A549 (cell line): Measurements from ENCODE around the gene FOXR1. TPM values are rescaled to one million over a fixed set of nuclear protein-coding genes. Genes with fewer than 3 reads are reported as not detected.
"Not testable (repeated sequence)": the region's sequence is repeated elsewhere in the genome, so short reads cannot be mapped to it uniquely, and the experiment has no call there.

Source experiments
- ATAC-seq, 2 experiments: fragments of 200-7000 bp in 1 of 2; fragments of >200 bp in 1 of 2; cut with Nextera tagmentation in 1 of 2; cut with Tn5 transposase in 1 of 2; 3 replicates each; pipeline versions ENCODE4 v1.8.0 to v1.9.1; 2018 to 2020; ENCODE audit warnings: mild to moderate bottlenecking in 1 of 2, moderate library complexity in 1 of 2
- CTCF ChIA-PET: fragments of 300-600 bp; sonication (Branson Sonifier 250); formaldehyde crosslinking; extraction: SDS; loops from one replicate; lab custom pipeline; 2021; ENCODE audit warnings: antibody characterized with exemption, inconsistent platforms; lab: Yijun Ruan, JAX
- POLR2A ChIA-PET: fragments of 350-600 bp; formaldehyde crosslinking; extraction: SDS; loops from one replicate; lab custom pipeline; 2021; ENCODE audit warnings: antibody characterized with exemption, inconsistent platforms; lab: Yijun Ruan, JAX
- DNase-seq, 2 experiments: peaks; one replicate each; pipeline versions ENCODE4 v3.0.0 to v3.0.0-alpha.2; 2011 to 2016; ENCODE audit warnings: low read depth in 1 of 2, low spot score in 1 of 2
- FAIRE-seq: peaks from 2 replicates; lab custom pipeline; 2011; peaks lifted over from hg19 to GRCh38; lab: Jason Lieb, UNC
- H3K27ac ChIP-seq, 2 experiments: fragments of >200 bp; sonication (Bioruptor Twin); formaldehyde crosslinking; 3 replicates each; pipeline ENCODE4 v1.5.1; 2016 to 2017
- H3K4me1 ChIP-seq: fragments of >200 bp; sonication (Bioruptor Twin); formaldehyde crosslinking; 3 replicates; pipeline ENCODE4 v1.6.1; 2016
- H3K4me2 ChIP-seq: fragments of >200 bp; sonication (Bioruptor Twin); formaldehyde crosslinking; 3 replicates; pipeline ENCODE4 v1.6.1; 2016
- H3K4me3 ChIP-seq: fragments of >200 bp; sonication (Bioruptor Twin); formaldehyde crosslinking; 3 replicates; pipeline ENCODE4 v1.5.1; 2016
- H3K9me3 ChIP-seq: fragments of >200 bp; sonication (Bioruptor Twin); formaldehyde crosslinking; 3 replicates; pipeline ENCODE4 v1.6.1; 2016
- EHMT2 ChIP-seq: fragments of 200-600 bp; sonication (generic); IDR thresholded peaks from 2 replicates; pipeline ENCODE4 v1.6.1; 2016; ENCODE audit warnings: antibody characterized with exemption, low read depth, mild to moderate bottlenecking, moderate library complexity
- EP300 ChIP-seq, 2 experiments: fragments of >200 bp; sonication (Bioruptor Twin); formaldehyde crosslinking; IDR thresholded peaks; 2 replicates in 1 of 2; 3 replicates in 1 of 2; pipeline ENCODE4 v1.6.1; 2016 to 2017
- FOXS1 ChIP-seq: fragments of 250-450 bp; sonication (Bioruptor Pico); IDR thresholded peaks from 2 replicates; pipeline ENCODE4 v1.5.0; 2020; ENCODE audit warnings: mild to moderate bottlenecking, moderate library complexity
- HOXB13 ChIP-seq: fragments of 250-450 bp; sonication (Bioruptor Pico); IDR thresholded peaks from 2 replicates; pipeline ENCODE4 v1.5.0; 2020; ENCODE audit warnings: low read depth, mild to moderate bottlenecking, moderate library complexity
- JUN ChIP-seq, 2 experiments: fragments of >200 bp; sonication (Bioruptor Twin); formaldehyde crosslinking; IDR thresholded peaks; 2 replicates in 1 of 2; 3 replicates in 1 of 2; pipeline ENCODE4 v1.6.1; 2016 to 2017
- POLR2AphosphoS2 ChIP-seq: conservative IDR thresholded peaks from 2 replicates; pipeline ENCODE4 v1.6.1; 2012; ENCODE audit warnings: low read length, improper control_type of control experiment, inconsistent platforms
- RAD21 ChIP-seq, 2 experiments: fragments of >200 bp in 1 of 2; sonication (Bioruptor Twin) in 1 of 2; formaldehyde crosslinking in 1 of 2; IDR thresholded peaks in 1 of 2; conservative IDR thresholded peaks in 1 of 2; 2 replicates in 1 of 2; 3 replicates in 1 of 2; pipeline ENCODE4 v1.6.1; 2012 to 2018; ENCODE audit warnings: inconsistent platforms in 1 of 2
- RCOR1 ChIP-seq: fragments of 150-350 bp; IDR thresholded peaks from 2 replicates; pipeline ENCODE4 v1.6.1; 2014; ENCODE audit warnings: antibody characterized with exemption, low read length, low read depth
- SMC3 ChIP-seq: fragments of >200 bp; sonication (Bioruptor Twin); formaldehyde crosslinking; IDR thresholded peaks from 3 replicates; pipeline ENCODE4 v1.6.1; 2018; ENCODE audit warnings: inconsistent platforms
- TP53 ChIP-seq: fragments of 250-450 bp; sonication (Bioruptor Pico); IDR thresholded peaks from 2 replicates; pipeline ENCODE4 v1.5.0; 2021; ENCODE audit warnings: mild to moderate bottlenecking, moderate library complexity
- ZFP36 ChIP-seq: fragments of 450-650 bp; IDR thresholded peaks from 2 replicates; pipeline ENCODE4 v1.6.1; 2014; ENCODE audit warnings: borderline replicate concordance; ENCODE audit not compliant: partially characterized antibody
- ZSCAN20 ChIP-seq: fragments of 250-450 bp; sonication (Bioruptor Pico); IDR thresholded peaks from 2 replicates; pipeline ENCODE4 v1.8.0; 2022; ENCODE audit warnings: mild to moderate bottlenecking, moderate library complexity
- WGBS: methylation state at CpG from one replicate; pipeline ENCODE4 v1.1.6; 2017; ENCODE audit errors: missing lambda C conversion rate; 5-methylcytosine and 5-hydroxymethylcytosine counted together
- polyA plus RNA-seq, 4 experiments: library from polyadenylated mRNA; depleted of rRNA in 3 of 4; stranded (reverse); fragments of >200 nt; fragmentation: RNase III in 1 of 4; extraction: RNeasy Plus Mini Kit Qiagen cat#74134 plus additional on column Dnase treatment in 1 of 4; gene quantifications; 2 replicates in 3 of 4; 3 replicates in 1 of 4; pipeline ENCODE4 v1.2.3, GENCODE V29; 2011 to 2017
- TF ChIP-seq, protein P1 (sequence below): fragments of 150-350 bp; IDR thresholded peaks from 2 replicates; pipeline ENCODE4 v1.6.1; 2014; ENCODE audit warnings: low read depth, mild to moderate bottlenecking, low read length
- TF ChIP-seq, protein P2 (sequence below): fragments of >200 bp; sonication (Bioruptor Twin); formaldehyde crosslinking; IDR thresholded peaks from 3 replicates; pipeline ENCODE4 v1.6.1; 2016
- TF ChIP-seq, protein P3 (sequence below): IDR thresholded peaks from 2 replicates; pipeline ENCODE4 v1.6.1; 2012; ENCODE audit warnings: low read depth, borderline replicate concordance

The FOXR1 gene
- polyA plus RNA-seq, 2 of the 4 experiments (the other 2 are of a cell fraction): not detected

DNA sequence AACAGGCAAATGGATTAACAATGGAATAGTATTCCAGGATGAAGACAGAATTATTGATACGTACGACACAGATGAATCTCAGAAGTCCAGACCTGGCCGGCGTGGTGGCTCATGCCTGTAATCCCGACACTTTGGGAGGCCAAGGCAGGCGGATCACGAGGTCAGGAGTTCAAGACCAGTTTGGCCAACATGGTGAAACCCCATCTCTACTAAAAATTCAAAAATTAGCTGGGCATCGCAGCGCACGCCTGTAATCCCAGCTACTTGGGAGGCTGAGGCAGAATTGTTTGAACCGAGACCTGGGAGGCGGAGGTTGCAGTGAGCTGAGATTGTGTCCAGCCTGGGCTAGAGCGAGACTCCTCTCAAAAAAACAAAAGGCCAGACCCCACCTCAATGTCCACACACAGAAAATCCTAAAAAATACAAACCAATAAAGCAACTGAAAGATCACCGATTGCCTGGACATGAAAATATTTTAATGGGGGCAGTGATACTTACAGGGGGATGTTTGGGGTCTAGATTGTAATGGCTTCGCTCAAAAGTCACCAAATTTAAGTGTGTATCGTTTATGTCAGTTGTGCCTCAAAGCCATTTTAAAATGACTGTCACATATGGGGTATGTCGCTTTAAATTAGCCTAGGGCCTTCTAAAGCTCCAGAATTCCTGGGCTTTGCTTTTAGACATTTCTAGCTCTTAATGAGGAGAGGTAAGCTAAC is 42.8 kb downstream of the FOXR1 start:
- no peak for FAIRE-seq
- Histone ChIP-seq H3K27ac (no peak overlapping the region), H3K9me3 (no peaks in the 10 kb centered on the region), H3K4me2 (no peak overlapping the region), H3K4me3 (no peak overlapping the region), H3K4me1 (peaks cover 18% of the 10 kb centered on the region)
- WGBS: 94% methylated on average over 17 of the region's 17 CpGs
- TF ChIP-seq JUN (IDR thresholded peaks at IDR 0.05): 0 out of 5 replicates have a peak, but pooled peaks of 1 of the 2 experiments have one; percentile 12
- TF ChIP-seq, protein P1, sequence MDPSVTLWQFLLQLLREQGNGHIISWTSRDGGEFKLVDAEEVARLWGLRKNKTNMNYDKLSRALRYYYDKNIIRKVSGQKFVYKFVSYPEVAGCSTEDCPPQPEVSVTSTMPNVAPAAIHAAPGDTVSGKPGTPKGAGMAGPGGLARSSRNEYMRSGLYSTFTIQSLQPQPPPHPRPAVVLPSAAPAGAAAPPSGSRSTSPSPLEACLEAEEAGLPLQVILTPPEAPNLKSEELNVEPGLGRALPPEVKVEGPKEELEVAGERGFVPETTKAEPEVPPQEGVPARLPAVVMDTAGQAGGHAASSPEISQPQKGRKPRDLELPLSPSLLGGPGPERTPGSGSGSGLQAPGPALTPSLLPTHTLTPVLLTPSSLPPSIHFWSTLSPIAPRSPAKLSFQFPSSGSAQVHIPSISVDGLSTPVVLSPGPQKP: no peak
- no peak for TF ChIP-seq TP53 (CRISPR knock-in tag)
- TF ChIP-seq, protein P2, sequence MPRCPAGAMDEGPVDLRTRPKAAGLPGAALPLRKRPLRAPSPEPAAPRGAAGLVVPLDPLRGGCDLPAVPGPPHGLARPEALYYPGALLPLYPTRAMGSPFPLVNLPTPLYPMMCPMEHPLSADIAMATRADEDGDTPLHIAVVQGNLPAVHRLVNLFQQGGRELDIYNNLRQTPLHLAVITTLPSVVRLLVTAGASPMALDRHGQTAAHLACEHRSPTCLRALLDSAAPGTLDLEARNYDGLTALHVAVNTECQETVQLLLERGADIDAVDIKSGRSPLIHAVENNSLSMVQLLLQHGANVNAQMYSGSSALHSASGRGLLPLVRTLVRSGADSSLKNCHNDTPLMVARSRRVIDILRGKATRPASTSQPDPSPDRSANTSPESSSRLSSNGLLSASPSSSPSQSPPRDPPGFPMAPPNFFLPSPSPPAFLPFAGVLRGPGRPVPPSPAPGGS: 0 out of 3 replicates have a peak, but pooled peaks have one; percentile 29
- no peak for DNase-seq
- CTCF ChIA-PET: interaction anchor here (0.6 to 1.0 kb wide), 2 partner anchors 14 to 280 kb away, joined by 3 to 6 read pairs; no protein-coding TSS in a partner anchor
- POLR2A ChIA-PET: interaction anchor here (0.6 to 1.3 kb wide), 3 partner anchors 71 to 432 kb away, joined by 4 to 11 read pairs (median 4); partner anchors contain the start of gene HMBS
- no peak for ATAC-seq

DNA sequence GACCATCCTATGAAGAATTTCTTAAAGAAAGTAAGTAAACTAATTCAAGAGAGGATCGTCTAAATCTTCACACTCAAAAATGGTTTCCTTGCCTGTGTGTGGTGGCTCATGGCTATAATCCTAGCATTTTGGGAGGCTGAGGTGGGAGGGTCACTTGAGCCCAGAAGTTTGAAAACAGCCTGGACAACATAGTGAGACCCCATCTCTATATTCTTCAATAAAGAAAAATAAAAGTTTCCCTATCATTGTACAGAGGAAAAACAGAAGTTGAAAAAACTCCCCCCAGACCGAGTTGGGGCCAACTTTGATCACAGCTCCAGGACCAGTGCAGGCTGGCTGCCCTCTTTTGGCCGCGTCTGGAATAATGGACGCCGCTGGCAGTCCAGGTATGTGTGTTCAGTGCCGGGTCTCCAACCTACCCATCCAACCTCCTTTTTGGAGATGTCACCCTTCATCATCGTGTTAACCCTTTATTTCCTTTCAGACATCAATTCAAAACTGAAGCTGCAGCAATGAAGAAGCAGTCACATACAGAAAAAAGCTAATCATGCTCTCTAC is 43.6 kb downstream of the FOXR1 start:
- Histone ChIP-seq H3K4me2 (peak overlapping the region; percentile 85; the same call in 2 of the 3 replicates), H3K9me3 (no peaks in the 10 kb centered on the region), H3K27ac (no peak overlapping the region), H3K4me1 (peaks cover 23% of the 10 kb centered on the region), H3K4me3 (no peak overlapping the region)
- 40% methylated on average over 8 of the region's 8 CpGs for WGBS
- TF ChIP-seq RCOR1: no peak
- TF ChIP-seq RAD21 (conservative IDR thresholded peaks at IDR 0.05 in 1 of 2, IDR thresholded peaks at IDR 0.05 in 1 of 2): peak in 1 of 2 experiments; percentile 18; a peak in 2 of 5 replicates
- TF ChIP-seq, protein P2: 0 out of 3 replicates have a peak, but pooled peaks have one; percentile 23
- POLR2A ChIA-PET: interaction anchor here (0.6 to 1.4 kb wide), 4 partner anchors 16 to 432 kb away, joined by 4 to 11 read pairs (median 4); partner anchors contain the start of gene HMBS
- CTCF ChIA-PET: no interaction called here
- no peak for DNase-seq
- ATAC-seq: no peak
- no peak for FAIRE-seq

DNA sequence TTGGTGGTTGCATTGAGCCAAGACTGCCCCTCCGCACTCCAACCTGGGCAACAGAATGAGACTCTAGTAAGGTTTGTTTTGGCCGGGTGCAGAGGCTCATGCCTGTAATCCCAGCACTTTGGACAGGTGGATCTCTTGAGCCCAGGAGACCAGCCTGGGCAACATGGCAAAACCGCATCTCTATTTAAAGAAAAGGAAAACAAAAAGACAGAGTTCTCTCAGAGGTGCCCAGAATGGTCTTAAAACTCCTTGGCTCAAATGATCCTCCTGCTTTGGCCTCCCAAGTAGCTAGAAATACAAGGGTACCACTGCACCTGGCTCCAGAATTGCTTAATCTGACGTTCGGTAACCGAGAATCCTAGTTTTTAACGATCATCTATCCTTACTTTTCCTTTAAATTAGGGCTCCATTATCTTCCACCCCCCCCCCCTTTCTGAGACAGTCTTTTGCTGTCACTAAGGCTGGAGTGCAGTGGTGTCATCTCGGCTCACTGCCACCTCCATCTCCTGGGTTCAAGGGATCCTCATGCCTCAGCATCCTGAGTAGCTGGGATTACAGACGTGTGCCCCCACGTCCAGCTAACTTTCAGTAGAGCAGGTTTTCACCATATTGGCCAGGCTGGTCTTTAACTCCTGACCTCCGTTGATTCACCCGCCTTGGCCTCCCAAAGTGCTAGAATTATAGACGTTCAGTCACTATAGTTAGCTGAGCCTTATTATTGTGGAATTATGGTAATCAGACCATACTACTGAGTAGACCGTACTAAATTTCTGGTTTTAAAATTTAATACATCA is 44.9 kb downstream of the FOXR1 start:
- CTCF ChIA-PET: interaction anchor here (1.3 kb wide), 1 partner anchor 14 kb away, joined by 3 read pairs; no protein-coding TSS in a partner anchor
- ATAC-seq: no peak
- peak overlapping the region; percentile 85 for H3K4me2 ChIP-seq

DNA sequence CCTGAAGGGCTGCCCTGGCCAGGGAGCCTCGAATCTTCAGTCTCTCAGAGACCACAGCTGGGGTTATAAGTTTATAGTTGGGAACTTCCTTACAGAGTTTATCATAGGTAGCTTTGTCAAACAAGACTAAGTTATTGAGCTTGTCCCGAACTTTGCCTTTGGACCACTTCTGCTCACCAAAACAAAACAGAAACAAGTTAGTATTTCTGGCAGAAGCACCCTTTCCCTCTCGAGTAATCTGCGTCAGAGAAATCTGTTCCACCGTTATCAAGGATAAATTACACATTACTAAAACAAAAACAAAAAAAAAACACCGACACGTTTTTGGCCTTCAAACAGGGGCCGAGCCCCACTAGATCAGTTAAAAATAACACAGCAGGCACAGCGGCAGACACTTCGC is 45.8 kb downstream of the FOXR1 start:
- DNase-seq, ATAC-seq, POLR2A ChIA-PET, CTCF ChIA-PET, H3K9me3 ChIP-seq, FAIRE-seq: not testable (repeated sequence)
- WGBS: 4% methylated on average over 10 of the region's 10 CpGs
- Histone ChIP-seq H3K4me1 (peaks cover 38% of the 10 kb centered on the region), H3K27ac (peak overlapping the region; percentile 95 to 97), H3K4me3 (peak overlapping the region; percentile 72), H3K4me2 (peak overlapping the region; percentile 85)

More for the DNA sequence above, 44.9 kb downstream of the FOXR1 start:
- Histone ChIP-seq H3K4me3 (peak overlapping the region; percentile 72), H3K27ac (peak overlapping the region in 1 of 2 experiments; percentile 97; a peak in 4 of 6 replicates), H3K9me3 (no peaks in the 10 kb centered on the region), H3K4me1 (peaks cover 36% of the 10 kb centered on the region)
- no peak for TF ChIP-seq EP300 (IDR thresholded peaks at IDR 0.05)
- TF ChIP-seq POLR2AphosphoS2: no peak
- no peak for TF ChIP-seq HOXB13 (CRISPR knock-in tag)
- no peak for TF ChIP-seq SMC3
- no peak for TF ChIP-seq ZSCAN20 (CRISPR knock-in tag)
- TF ChIP-seq ZFP36: no peak
- TF ChIP-seq EHMT2: no peak
- no peak for TF ChIP-seq TP53 (CRISPR knock-in tag)
- TF ChIP-seq, protein P3, sequence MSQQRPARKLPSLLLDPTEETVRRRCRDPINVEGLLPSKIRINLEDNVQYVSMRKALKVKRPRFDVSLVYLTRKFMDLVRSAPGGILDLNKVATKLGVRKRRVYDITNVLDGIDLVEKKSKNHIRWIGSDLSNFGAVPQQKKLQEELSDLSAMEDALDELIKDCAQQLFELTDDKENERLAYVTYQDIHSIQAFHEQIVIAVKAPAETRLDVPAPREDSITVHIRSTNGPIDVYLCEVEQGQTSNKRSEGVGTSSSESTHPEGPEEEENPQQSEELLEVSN: no peak
- TF ChIP-seq FOXS1: no peak
- POLR2A ChIA-PET: interaction anchor here (1.2 to 1.4 kb wide), 2 partner anchors 17 to 27 kb away, joined by 4 read pairs; no protein-coding TSS in a partner anchor
- no peak for DNase-seq
- FAIRE-seq: no peak
- WGBS: 70% methylated on average over 13 of the region's 14 CpGs
